ENCODE measurements around the gene DIPK1B.
"Not testable (repeated sequence)": the region's sequence is repeated elsewhere in the genome, so short reads cannot be mapped to it uniquely, and the experiment has no call there.

DIPK1B gene

DNA sequence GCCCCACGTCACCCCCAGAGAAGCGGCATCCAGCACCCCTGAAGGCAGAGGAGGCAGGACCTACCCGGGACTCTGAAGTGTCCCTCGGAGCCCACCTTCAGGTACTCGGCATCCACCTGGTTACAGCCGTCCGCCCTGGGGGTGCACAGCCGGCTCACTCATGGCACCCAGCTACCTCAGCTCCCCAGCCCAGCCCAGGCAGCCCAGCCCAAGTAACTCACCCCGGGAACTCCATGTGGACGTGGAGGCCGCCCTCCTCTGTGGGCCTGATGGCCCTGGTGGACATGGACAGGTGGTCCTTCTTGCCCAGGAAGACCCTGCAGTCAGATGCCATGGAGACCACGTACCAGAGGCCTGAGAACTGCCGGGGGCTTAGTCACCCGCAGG, 51.3 kb downstream of the DIPK1B start:
- Histone ChIP-seq H3K36me3 (ENCODE audit: control insufficient read depth, insufficient read depth, low read length) (no peaks in the 10 kb centered on the region), H3K27me3 (replicated peaks; ENCODE audit: control insufficient read depth, insufficient read depth, low read length) (no peaks in the 10 kb centered on the region; the same call in 1 of the 2 replicates), H3K4me3 (replicated peaks; ENCODE audit: low read depth, low read length) (no peak overlapping the region)
- TF ChIP-seq, protein P1, sequence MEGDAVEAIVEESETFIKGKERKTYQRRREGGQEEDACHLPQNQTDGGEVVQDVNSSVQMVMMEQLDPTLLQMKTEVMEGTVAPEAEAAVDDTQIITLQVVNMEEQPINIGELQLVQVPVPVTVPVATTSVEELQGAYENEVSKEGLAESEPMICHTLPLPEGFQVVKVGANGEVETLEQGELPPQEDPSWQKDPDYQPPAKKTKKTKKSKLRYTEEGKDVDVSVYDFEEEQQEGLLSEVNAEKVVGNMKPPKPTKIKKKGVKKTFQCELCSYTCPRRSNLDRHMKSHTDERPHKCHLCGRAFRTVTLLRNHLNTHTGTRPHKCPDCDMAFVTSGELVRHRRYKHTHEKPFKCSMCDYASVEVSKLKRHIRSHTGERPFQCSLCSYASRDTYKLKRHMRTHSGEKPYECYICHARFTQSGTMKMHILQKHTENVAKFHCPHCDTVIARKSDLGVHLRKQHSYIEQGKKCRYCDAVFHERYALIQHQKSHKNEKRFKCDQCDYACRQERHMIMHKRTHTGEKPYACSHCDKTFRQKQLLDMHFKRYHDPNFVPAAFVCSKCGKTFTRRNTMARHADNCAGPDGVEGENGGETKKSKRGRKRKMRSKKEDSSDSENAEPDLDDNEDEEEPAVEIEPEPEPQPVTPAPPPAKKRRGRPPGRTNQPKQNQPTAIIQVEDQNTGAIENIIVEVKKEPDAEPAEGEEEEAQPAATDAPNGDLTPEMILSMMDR (IDR thresholded peaks at IDR 0.05; ENCODE audit: insufficient read depth, low read length, poor library complexity, severe bottlenecking): no peak
- no peak for DNase-seq (ENCODE audit: extremely low read depth, insufficient read length)

- Histone ChIP-seq H3K36me3 (ENCODE audit: control insufficient read depth, insufficient read depth, low read length) (no peaks in the 10 kb centered on the region), H3K27me3 (replicated peaks; ENCODE audit: control insufficient read depth, insufficient read depth, low read length) (no peaks in the 10 kb centered on the region; the same call in 1 of the 2 replicates), H3K4me3 (replicated peaks; ENCODE audit: low read depth, low read length) (no peak within 1 kb of the TSS)
- DNase-seq (ENCODE audit: extremely low read depth, insufficient read length): no peak
- TF ChIP-seq, protein P1 (IDR thresholded peaks at IDR 0.05; ENCODE audit: insufficient read depth, low read length, poor library complexity, severe bottlenecking): no peak
These were observed 52.0 kb downstream of the DIPK1B start, which contains the start of gene LCN15 for GRCh38 chr9:136764301-136764891. TSS of gene LCN15 (minus strand) at chr9:136764518. CDS start at chr9:136764488, 30 bp downstream.

- DNase-seq (ENCODE audit: extremely low read depth, insufficient read length): no peak
- TF ChIP-seq, protein P1 (IDR thresholded peaks at IDR 0.05; ENCODE audit: insufficient read depth, low read length, poor library complexity, severe bottlenecking): no peak
- no peaks in the 10 kb centered on the region; the same call in 1 of the 2 replicates for H3K27me3 ChIP-seq (replicated peaks; ENCODE audit: control insufficient read depth, insufficient read depth, low read length)
- H3K4me3 ChIP-seq (replicated peaks; ENCODE audit: low read depth, low read length): no peak overlapping the region
- no peaks in the 10 kb centered on the region for H3K36me3 ChIP-seq (ENCODE audit: control insufficient read depth, insufficient read depth, low read length)
These were observed 52.7 kb downstream of the DIPK1B start for GRCh38 chr9:136765041-136765440.

DNA sequence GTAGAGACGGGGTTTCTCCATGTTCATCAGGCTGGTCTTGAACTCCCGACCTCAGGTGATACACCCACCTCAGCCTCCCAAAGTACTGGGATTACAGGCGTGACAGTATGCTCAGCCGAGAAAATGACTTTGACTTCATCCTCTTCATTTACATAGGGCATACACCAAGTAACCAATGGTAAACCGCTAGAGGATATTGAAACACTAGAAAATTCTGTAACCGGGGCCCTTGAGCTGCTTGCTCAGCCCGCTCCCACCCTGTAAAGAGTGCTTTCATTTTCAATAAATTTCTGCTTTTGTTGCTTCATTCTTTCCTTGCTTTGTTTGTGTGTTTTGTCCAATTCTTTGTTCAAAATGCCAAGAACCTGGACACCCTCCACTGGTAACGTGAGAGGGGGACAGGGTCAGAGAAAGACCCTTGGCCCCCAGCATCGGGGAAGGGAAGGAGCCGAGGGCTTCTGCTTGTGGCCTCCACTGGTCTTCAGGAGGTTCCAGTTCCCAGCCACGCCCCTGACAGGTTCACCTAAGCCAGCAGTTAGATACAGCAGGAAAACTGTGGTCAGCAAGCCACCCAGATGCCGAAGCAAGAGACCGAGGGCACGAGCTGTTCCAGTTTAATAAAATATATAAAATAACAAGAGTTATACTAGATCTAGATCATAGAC, 53.5 kb downstream of the DIPK1B start:
- H3K4me3 ChIP-seq (replicated peaks; ENCODE audit: low read depth, low read length): peak overlapping the region; percentile 43
- not testable (repeated sequence) for H3K36me3 ChIP-seq (ENCODE audit: control insufficient read depth, insufficient read depth, low read length); DNase-seq (ENCODE audit: extremely low read depth, insufficient read length); H3K27me3 ChIP-seq (replicated peaks; ENCODE audit: control insufficient read depth, insufficient read depth, low read length)

DNA sequence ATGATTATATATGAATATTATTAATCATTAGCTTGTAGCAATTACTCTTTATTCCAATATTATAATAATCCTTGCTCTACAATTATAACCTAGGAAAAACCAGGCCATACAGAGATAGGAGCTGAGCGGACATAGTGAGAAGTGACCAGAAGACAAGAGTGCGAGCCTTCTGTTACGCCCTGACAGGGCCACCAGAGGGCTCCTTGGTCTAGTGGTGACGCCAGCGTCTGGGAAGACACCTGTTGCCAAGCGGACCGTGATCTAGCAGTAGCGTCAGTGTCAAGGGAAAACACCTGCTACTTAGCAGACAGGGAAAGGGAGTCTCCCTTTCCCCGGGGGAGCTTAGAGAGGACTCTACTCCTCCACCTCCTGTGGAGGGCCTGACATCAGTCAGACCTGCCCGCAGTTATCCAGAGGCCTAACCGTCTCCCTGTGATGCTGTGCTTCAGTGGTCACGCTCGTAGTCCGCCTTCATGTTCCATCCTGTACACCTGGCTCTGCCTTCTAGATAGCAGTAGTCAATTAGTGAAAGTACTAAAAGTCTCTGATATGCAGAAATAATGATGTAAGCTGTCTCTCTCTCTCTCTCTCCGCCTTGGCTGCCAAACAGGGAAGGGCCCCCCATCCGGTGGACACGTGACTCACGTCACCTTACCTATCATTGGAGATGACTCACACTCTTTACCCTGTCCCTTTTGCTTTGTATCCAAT, 54.2 kb downstream of the DIPK1B start:
- H3K27me3 ChIP-seq (replicated peaks; ENCODE audit: control insufficient read depth, insufficient read depth, low read length); H3K4me3 ChIP-seq (replicated peaks; ENCODE audit: low read depth, low read length); H3K36me3 ChIP-seq (ENCODE audit: control insufficient read depth, insufficient read depth, low read length): not testable (repeated sequence)
- peak; percentile 64 for DNase-seq (ENCODE audit: extremely low read depth, insufficient read length)
- TF ChIP-seq, protein P1 (IDR thresholded peaks at IDR 0.05; ENCODE audit: insufficient read depth, low read length, poor library complexity, severe bottlenecking): peak; percentile 61

GRCh38 chr9:136769710-136770191, 57.4 kb downstream of the DIPK1B start:
- TF ChIP-seq, protein P1 (IDR thresholded peaks at IDR 0.05; ENCODE audit: insufficient read depth, low read length, poor library complexity, severe bottlenecking): peak; percentile 68
- Histone ChIP-seq H3K27me3 (replicated peaks; ENCODE audit: control insufficient read depth, insufficient read depth, low read length) (no peaks in the 10 kb centered on the region; the same call in 1 of the 2 replicates), H3K36me3 (ENCODE audit: control insufficient read depth, insufficient read depth, low read length) (no peaks in the 10 kb centered on the region), H3K4me3 (replicated peaks; ENCODE audit: low read depth, low read length) (no peak overlapping the region)
- DNase-seq (ENCODE audit: extremely low read depth, insufficient read length): no peak
